IPS-NIHi7 (cell line): Measurements from ENCODE around the gene RFTN1.
A peak's percentile ranks its signal among the peaks of the same experiment; 100 is the strongest.

Experiments
- DNase-seq: peaks from one replicate; pipeline ENCODE4 v3.0.0; 2012; ENCODE audit warnings: mixed read lengths; ENCODE audit errors: extremely low spot score

RFTN1 gene

GRCh38 chr3:16487511-16488175 is 25.9 kb downstream of the RFTN1 start:
- no peak for DNase-seq

GRCh38 chr3:16486951-16487480 is 26.5 kb downstream of the RFTN1 start:
- DNase-seq: no peak

DNA sequence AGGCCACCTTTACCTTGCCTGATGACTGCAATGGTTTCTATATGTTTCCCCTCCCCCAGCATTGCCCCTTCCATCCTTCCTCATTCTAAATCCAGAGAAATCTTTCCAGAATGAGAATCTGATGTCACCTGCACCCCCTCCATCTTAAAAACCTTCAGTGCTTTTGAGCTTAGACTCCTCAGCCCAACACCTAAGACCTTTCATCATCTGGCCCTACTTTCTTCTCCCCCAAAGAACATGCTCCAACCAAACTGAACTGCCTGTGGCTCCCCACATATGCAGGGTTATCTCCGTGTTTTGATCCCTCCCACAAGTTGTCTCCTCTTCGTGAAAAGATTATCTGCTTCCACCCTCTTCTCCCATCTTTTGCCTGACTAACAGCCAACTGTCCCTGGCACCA is 27.3 kb downstream of the RFTN1 start:
- DNase-seq: no peak

DNA sequence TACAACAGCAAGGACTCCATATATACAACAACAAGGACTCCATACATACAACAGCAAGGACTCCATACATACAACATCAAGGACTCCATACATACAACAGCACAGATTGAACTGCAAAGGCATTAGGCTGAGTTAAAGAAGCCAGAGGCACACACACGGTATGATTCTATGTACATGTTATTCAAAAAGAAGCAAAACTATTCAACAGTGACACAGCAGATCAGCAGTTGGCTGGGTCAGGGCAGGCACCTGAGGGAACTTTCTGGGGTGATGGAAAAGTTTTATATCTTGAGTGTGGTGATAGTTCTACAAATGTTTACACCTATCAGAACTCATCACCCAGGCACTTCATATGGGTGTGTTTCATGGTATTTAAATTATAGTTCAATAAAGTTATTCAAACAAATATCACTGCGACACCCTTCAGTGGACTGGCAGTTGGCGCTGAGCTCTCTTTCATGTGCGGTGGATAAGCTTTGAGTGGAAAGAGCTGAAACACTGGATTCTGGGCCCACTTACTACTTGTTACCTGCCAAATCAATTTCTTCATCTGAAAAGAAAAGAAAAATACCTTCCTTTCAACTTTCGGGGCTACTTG is 28.0 kb downstream of the RFTN1 start:
- DNase-seq: no peak

DNA sequence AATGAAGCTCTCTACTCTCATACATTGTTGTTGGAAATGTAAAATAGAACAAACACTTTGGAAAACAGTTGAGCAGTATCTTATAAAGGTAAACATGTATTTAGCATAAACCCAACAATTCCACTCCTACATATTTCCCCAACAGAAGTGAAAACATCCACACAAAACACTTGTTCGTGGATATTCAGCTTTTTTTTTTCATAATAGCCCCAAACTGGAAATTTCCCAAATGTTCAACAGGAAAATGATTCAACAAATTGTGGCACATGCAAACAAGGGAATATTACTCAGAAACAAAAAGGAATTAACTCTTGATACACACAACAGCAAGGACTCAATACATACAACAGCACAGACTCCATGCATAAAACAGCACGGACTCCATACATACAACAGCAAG is 28.5 kb downstream of the RFTN1 start:
- no peak for DNase-seq

DNA sequence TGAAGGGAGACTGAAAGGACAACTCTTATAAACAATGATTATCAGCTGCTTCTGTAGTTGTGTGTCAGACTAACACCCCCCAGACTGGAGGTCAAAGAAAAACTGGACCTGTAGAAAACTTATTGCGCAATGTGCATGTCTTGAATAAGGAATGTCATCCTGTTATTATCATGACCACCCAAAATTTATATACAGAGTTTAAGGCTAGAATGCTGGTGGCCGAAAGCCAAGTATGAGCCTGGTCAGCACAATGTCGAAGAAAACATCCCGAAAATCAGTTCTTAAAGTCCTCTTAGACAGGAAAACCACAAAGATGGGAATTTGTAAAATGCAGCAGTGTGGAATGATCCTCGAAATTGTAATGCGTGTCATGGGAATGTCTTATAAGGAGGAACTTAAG is 29.3 kb downstream of the RFTN1 start:
- DNase-seq: no peak

GRCh38 chr3:16482770-16483531 is 30.5 kb downstream of the RFTN1 start:
- peak; percentile 80 for DNase-seq

DNA sequence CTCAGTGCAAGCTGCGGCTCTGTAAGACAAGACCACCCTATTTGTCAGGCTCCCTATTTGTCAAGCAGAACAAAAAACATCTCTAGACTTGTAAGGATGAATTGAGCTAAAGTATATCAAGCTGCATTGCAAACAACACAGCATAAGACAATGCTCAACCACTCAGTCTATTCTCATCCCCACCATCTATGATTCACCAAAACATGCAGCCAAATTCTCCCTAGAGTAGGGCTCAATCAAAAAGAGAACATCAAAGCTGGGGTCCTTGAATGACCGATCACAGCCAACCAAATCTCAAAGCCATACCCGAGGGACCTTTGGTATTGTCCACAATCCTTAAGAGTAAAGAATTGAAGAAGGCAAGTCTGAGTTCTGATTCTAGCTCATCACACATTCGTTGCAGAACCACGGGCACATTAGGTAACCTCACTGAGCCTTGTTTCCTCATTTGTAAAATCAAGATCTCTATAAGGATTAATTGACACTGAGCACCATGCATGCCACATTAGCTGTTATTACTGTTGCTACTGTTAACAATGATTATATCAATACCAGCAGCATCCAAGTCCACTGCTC is 31.2 kb downstream of the RFTN1 start:
- no peak for DNase-seq

DNA sequence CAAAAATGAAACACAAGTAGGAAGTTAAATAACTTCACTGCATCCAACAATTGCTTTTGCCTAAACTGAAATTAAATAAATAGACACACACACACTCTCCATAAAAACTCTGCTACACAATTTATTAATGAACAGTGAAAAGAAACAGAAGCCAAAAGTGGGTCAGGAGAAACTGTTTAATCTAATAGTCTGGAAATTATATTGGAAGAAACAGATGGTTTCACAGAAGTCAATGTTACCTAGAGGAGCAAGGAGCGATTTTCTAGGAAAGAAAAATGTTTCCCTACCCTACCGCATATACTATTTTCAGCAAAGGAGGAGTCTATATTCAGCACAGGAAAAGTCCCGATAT is 32.0 kb downstream of the RFTN1 start:
- DNase-seq: no peak

DNA sequence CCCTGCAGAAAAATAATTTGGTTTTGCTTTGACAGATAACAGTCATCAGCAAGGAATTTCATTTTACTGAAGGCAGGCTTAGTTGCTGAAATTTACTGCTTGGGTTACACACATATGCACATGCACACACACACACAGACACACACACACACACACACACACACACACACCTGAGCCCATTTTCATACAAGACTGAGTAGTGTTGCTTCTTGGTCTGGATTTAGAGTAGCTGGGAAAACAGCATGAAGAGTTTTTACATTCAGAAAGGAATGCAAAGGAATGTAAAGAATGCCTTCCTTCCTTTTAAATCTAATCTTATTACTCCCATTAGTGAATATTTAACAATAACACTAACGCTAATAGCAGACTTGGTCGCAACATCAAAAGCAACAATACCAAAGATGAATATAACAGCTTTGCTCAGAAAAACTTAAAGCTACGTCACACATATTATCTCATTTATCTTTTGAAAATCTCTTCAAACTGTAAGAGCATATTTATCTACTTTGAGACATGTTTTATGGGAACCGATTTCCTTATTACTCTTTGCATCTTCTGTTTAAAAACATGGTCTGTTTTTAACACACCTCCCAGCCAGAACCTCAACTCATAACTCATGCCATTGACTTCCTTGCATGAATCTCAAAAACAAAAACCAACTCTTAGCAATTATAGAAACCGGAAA is 32.5 kb downstream of the RFTN1 start:
- no peak for DNase-seq

GRCh38 chr3:16478516-16478915 is 35.0 kb downstream of the RFTN1 start:
- no peak for DNase-seq

DNA sequence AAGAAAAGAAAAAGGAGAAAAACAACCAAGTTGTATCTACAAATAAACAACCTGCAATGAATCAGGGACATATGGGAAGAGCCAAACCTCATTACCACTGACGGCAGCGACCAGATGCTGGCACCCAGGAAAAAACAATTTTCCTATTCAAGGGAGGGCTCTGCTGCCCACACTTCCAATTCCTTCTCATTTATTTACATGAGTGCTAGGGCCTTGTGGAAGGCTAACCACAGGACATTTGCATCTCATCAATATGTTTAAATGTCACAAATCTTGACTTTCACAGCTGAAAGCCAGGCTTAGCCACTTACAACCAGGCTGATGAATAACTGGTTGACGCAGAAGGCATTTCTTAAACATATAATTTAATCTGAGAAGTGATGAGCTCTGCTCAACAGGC is 36.0 kb downstream of the RFTN1 start:
- no peak for DNase-seq

- DNase-seq: no peak
Observed at GRCh38 chr3:16477056-16477455, 36.4 kb downstream of the RFTN1 start.

DNA sequence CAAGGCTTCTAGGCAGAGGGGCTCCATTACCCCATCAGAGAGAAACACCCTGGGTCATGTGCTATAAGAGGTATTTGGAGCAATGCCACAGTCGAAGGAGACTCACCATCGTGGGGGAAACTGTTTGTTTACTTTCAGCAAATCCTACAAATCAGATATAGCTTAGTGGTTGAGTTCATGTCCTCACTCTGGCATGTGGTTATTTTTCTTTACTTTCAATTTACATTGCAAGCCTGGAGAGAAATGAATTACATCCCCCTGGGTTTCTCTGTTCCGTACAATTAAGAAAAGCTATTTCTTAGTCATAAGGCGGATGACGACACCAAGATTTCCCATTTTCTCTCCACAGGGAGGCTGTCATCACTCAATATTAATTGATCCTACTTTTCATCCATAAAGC is 36.9 kb downstream of the RFTN1 start:
- DNase-seq: no peak

- no peak for DNase-seq
Observed at GRCh38 chr3:16475766-16476165, 37.7 kb downstream of the RFTN1 start.

DNA sequence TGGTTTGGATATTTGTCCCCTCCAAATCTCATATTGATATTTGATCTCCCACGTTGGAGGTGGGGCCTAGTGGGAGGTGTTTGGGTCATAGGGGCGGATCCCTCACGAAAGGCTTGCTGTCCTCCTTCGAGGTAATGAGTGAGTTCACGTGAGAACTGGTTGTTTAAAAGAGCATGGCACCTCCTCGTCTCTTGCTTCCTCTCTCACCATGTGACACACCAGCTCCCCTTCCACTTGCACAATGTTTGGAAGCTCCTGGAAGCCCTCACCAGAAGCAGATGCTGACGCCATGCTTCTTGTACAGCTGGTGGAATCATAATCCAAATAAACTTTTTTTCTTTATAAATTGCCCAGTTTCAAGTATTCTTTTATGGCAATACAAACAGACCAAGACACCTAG is 38.6 kb downstream of the RFTN1 start:
- no peak for DNase-seq

DNA sequence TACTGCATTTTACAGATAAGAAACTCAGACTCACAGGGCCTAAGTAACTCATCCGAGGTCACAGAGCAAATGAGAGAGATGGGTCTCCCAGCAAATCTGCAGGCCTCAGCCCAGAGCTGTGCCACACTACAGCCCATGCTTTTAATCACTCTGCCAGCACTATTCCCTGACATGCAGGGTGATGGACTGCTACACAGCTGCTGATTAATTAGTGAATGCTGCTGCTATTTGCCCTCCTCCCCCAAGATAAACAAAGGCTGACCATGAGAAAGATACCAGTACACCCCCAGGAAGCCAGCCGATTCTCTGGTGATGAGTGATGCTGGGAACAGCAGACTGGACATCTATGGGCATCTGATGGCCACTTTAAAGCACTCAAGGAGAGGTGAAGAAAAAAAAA is 39.3 kb downstream of the RFTN1 start:
- DNase-seq: no peak

DNA sequence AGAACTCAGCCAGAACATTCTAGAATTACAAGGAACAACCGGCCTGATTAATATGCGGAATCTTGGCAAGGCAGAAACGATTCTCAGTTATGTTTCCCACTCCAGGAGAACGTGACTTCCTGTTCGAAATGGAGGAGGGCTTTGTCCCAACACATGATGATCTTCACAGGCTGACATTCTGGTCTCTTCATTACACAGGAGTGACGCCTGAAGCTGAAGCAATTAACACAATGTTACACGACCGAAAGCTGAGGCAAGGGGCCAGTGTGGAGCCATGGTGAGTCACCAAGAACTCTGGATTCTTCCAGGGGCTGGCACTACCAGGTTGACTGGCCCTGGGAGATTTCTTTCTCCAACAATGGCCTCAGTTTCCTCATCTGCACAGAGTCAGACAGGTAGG is 40.9 kb downstream of the RFTN1 start:
- no peak for DNase-seq

DNA sequence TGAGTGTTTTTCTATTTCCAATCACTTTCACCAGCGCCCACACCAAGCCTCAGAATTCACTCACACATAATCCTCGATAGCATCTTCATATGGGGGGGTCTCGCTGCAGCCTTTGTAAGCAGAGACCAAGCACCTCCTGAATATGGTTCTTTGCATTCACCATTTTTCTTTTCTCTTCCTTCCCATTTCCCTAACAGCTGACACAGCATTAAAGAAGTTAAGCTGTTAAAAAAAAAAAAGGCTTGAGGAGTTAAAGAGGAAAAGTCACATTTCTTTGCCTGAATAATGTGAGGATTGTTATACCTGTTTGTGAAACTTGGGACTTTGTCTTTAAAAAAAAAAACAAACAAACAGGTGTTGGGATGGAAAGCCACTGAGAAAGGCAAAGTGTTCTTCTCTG is 41.6 kb downstream of the RFTN1 start:
- no peak for DNase-seq

GRCh38 chr3:16470590-16470989 is 42.9 kb downstream of the RFTN1 start:
- no peak for DNase-seq

- no peak for DNase-seq
Observed at GRCh38 chr3:16468336-16469098, 45.0 kb downstream of the RFTN1 start.

DNA sequence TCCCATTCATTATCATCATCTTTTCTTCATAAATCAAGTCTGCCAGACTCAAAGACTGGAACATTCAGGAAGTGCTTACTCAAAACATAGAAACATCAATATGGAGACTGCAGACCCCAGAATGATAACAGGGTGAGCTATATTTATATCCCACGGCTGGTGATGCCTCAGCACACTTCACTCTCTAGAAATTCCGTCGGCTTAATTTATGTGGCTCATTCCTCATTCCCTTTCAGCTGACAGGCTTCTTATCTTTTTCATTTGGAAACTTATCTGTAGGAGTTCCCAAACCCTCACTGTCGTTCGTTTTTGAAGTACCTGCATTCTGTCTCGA is 45.5 kb downstream of the RFTN1 start:
- no peak for DNase-seq
